GM12878 (cell line): ENCODE results near the gene KDM4C. TPM values are rescaled to one million over a fixed set of nuclear protein-coding genes. Genes with fewer than 3 reads are reported as not detected.

Source experiments
- ATAC-seq: fragments of 200-7000 bp; cut with Tn5 transposase; 3 replicates; pipeline ENCODE4 v1.9.1; 2020; ENCODE audit warnings: mild to moderate bottlenecking, moderate library complexity
- BruUV-seq: library from RNA; stranded (reverse); fragments of 400-500 nt; replicated peaks from 2 replicates; lab custom pipeline; 2021; lab: Mats Ljungman, UMichigan
- CTCF ChIA-PET: fragments of 300-600 bp; sonication (Branson Sonifier 250); formaldehyde crosslinking; extraction: SDS; loops from one replicate; lab custom pipeline; 2021; ENCODE audit warnings: inconsistent platforms; lab: Yijun Ruan, JAX
- POLR2A ChIA-PET: fragments of 350-600 bp; formaldehyde crosslinking; extraction: SDS; loops from one replicate; lab custom pipeline; 2021; ENCODE audit warnings: inconsistent platforms; lab: Charles Lee
- RAD21 ChIA-PET: fragments of 300-600 bp; sonication (Branson Sonifier 250); formaldehyde crosslinking; loops from one replicate; lab custom pipeline; 2023; ENCODE audit warnings: antibody characterized with exemption; ENCODE audit not compliant: unreplicated experiment; lab: Charles Lee
- SMC1A ChIA-PET: fragments of 300-600 bp; sonication (Branson Sonifier 250); formaldehyde crosslinking; loops from one replicate; lab custom pipeline; 2023; ENCODE audit not compliant: unreplicated experiment, uncharacterized antibody; lab: Charles Lee
- DNase-seq: peaks from one replicate; pipeline ENCODE4 v3.0.0-alpha.2; 2011; ENCODE audit warnings: low read depth, low spot score
- FAIRE-seq: peaks from 3 replicates; lab custom pipeline; 2011; peaks lifted over from hg19 to GRCh38; lab: Jason Lieb, UNC
- H2AFZ ChIP-seq: 2 replicates; pipeline ENCODE4 v1.6.0; 2011; ENCODE audit warnings: low read depth, low read length, control low read depth; ENCODE audit not compliant: control insufficient read depth
- H3K27ac ChIP-seq: 2 replicates; pipeline ENCODE4 v1.5.1; 2011; ENCODE audit warnings: control low read depth; ENCODE audit not compliant: control insufficient read depth, insufficient read depth
- H3K27me3 ChIP-seq, 2 experiments: replicated peaks in 1 of 2; 2 replicates each; pipeline versions ENCODE4 v1.6.0 to v1.6.1; 2011; ENCODE audit warnings: low read length in 1 of 2; ENCODE audit not compliant: control insufficient read depth in 2 of 2, insufficient read depth in 2 of 2
- H3K36me3 ChIP-seq, 2 experiments: 2 replicates each; pipeline ENCODE4 v1.5.1; 2011; ENCODE audit warnings: low read length in 1 of 2; ENCODE audit not compliant: control insufficient read depth in 2 of 2, insufficient read depth in 2 of 2
- H3K4me1 ChIP-seq: 2 replicates; pipeline ENCODE4 v1.6.1; 2011; ENCODE audit warnings: mild to moderate bottlenecking, low read length, moderate library complexity, mixed read lengths; ENCODE audit not compliant: control insufficient read depth, insufficient read depth
- H3K4me2 ChIP-seq: 2 replicates; pipeline ENCODE4 v1.6.0; 2011; ENCODE audit warnings: control low read depth; ENCODE audit not compliant: control insufficient read depth, insufficient read depth
- H3K4me3 ChIP-seq: fragments of 200-600 bp; sonication (generic); 2 replicates; pipeline ENCODE4 v1.5.1; 2016
- H3K79me2 ChIP-seq: 2 replicates; pipeline ENCODE4 v1.6.0; 2011; ENCODE audit warnings: low read length; ENCODE audit not compliant: control insufficient read depth, insufficient read depth
- H3K9ac ChIP-seq: 2 replicates; pipeline ENCODE4 v1.8.0; 2011; ENCODE audit warnings: low read length, control low read depth, mixed read lengths; ENCODE audit not compliant: control insufficient read depth, insufficient read depth
- H3K9me3 ChIP-seq: replicated peaks from 3 replicates; pipeline ENCODE4 v1.5.1; 2011; ENCODE audit warnings: mild to moderate bottlenecking, low read length; ENCODE audit not compliant: control insufficient read depth, insufficient read depth
- H4K20me1 ChIP-seq: 2 replicates; pipeline ENCODE4 v1.6.0; 2011; ENCODE audit not compliant: control insufficient read depth, insufficient read depth
- CEBPB ChIP-seq, 2 experiments: fragments of 150-350 bp in 1 of 2; IDR thresholded peaks; 2 replicates each; pipeline ENCODE4 v1.6.1; 2012 to 2014; ENCODE audit warnings: low read depth in 2 of 2, low read length in 2 of 2, borderline replicate concordance in 1 of 2, inconsistent platforms in 1 of 2
- CUX1 ChIP-seq: IDR thresholded peaks from 2 replicates; pipeline ENCODE4 v1.6.1; 2012; ENCODE audit warnings: improper control_type of control experiment, low read depth, low read length; ENCODE audit not compliant: insufficient replicate concordance
- EED ChIP-seq: sonication (generic); IDR thresholded peaks from 2 replicates; pipeline ENCODE4 v1.6.1; 2016; ENCODE audit warnings: antibody characterized with exemption, low read depth
- PML ChIP-seq: IDR thresholded peaks from 2 replicates; pipeline ENCODE4 v1.6.1; 2012; ENCODE audit warnings: low read length, inconsistent platforms
- RAD51 ChIP-seq: fragments of 450-650 bp; IDR thresholded peaks from 2 replicates; pipeline ENCODE4 v1.6.1; 2016; ENCODE audit warnings: moderate library complexity, mild to moderate bottlenecking, inconsistent platforms
- TARDBP ChIP-seq: IDR thresholded peaks from 2 replicates; pipeline ENCODE4 v1.6.1; 2016; ENCODE audit warnings: borderline replicate concordance
- YY1 ChIP-seq: IDR thresholded peaks from 2 replicates; pipeline ENCODE4 v1.6.1; 2011; ENCODE audit warnings: low read depth, mild to moderate bottlenecking, low read length
- ZNF217 ChIP-seq: fragments of 450-650 bp; IDR thresholded peaks from 2 replicates; pipeline ENCODE4 v1.6.1; 2017; ENCODE audit warnings: antibody characterized with exemption, mild to moderate bottlenecking
- ZNF274 ChIP-seq: IDR thresholded peaks from one replicate; pipeline ENCODE4 v1.8.0; 2011; ENCODE audit not compliant: insufficient read length, insufficient read depth
- WGBS: methylation state at CpG from one replicate; pipeline ENCODE4 v1.1.6; 2016; ENCODE audit warnings: low lambda C conversion rate; ENCODE audit not compliant: insufficient replicate concordance, insufficient coverage; ENCODE audit errors: missing lambda C conversion rate; 5-methylcytosine and 5-hydroxymethylcytosine counted together
- in situ Hi-C: fragments of 300-500 bp; cut with MboI; formaldehyde crosslinking; loops from 9 replicates; pipeline ENCODE4 v1.14.3; 2018; ENCODE audit warnings: mixed read lengths
- intact Hi-C: fragments of 100-400 bp; cut with micrococcal nuclease; formaldehyde crosslinking; loops from one replicate; pipeline ENCODE4 v1.14.2; 2022; ENCODE audit not compliant: unreplicated experiment
- polyA plus RNA-seq, 11 experiments: library from polyadenylated mRNA; depleted of rRNA in 4 of 11; unstranded in 6 of 11; stranded (reverse) in 5 of 11; fragments of >200 nt; fragmentation: Nextera tagmentation in 4 of 11; fragmentation: Illumina TruSeq in 1 of 11; extraction: Ambion mirVana in 4 of 11; extraction: Trizol in 1 of 11; gene quantifications; 1 replicate in 1 of 11; 2 replicates in 10 of 11; pipeline versions ENCODE4 v1.2.1 to v1.2.3, GENCODE V29; 2011 to 2016; ENCODE audit warnings: inconsistent platforms in 2 of 11, missing spikeins in 2 of 11, low read depth in 1 of 11
- total RNA-seq, 4 experiments: library from RNA; depleted of rRNA in 3 of 4; stranded (reverse); fragments of >200 nt in 3 of 4; fragmentation: Illumina TruSeq in 1 of 4; extraction: Trizol in 1 of 4; gene quantifications; 2 replicates each; pipeline versions ENCODE4 v1.2.1 to v1.2.3, GENCODE V29; 2013 to 2021

Gene KDM4C
- total and polyA plus RNA-seq, 10 of the 15 experiments (the other 5 are each of a cell fraction or from before 2014, with no cell fraction given), result 6.8 to 41.2 (median 20.1) TPM

- WGBS, result 100% methylated on average over 1 of the region's 1 CpG
- ATAC-seq (no peak), DNase-seq (no peak), FAIRE-seq (no peak)
- CTCF ChIA-PET, result no interaction called here
- H3K9me3 ChIP-seq, result no peaks in the 10 kb centered on the region
- no peaks in the 10 kb centered on the region for H3K79me2 ChIP-seq
- no peak for TF ChIP-seq YY1
- TF ChIP-seq ZNF217, result no peak
- no peak for TF ChIP-seq RAD51
- TF ChIP-seq PML, result no peak
- TF ChIP-seq EED, result no peak
- TF ChIP-seq ZNF274, result no peak
- H3K4me3 ChIP-seq, result no peak overlapping the region
- H3K4me1 ChIP-seq, result peaks cover 5% of the 10 kb centered on the region
- intact Hi-C loops, result no loop called here
- SMC1A ChIA-PET, result interaction anchor here (0.9 kb wide), 1 partner anchor 41 kb away, joined by 3 read pairs; no protein-coding TSS in a partner anchor
- H3K36me3 ChIP-seq, result no peaks in the 10 kb centered on the region; a peak in 1 of 4 replicates
- no peaks in the 10 kb centered on the region for H4K20me1 ChIP-seq
- H2AFZ ChIP-seq, result no peak overlapping the region
- H3K9ac ChIP-seq, result no peak overlapping the region
- in situ Hi-C loops, result no loop called here
- no peak overlapping the region for H3K4me2 ChIP-seq
- POLR2A ChIA-PET, result no interaction called here
- H3K27ac ChIP-seq, result no peak overlapping the region
- BruUV-seq, result no TSS peak
- RAD21 ChIA-PET, result no interaction called here
- H3K27me3 ChIP-seq, result no peaks in the 10 kb centered on the region
Measured at GRCh38 chr9:6965566-6965965, 207.8 kb downstream of the KDM4C start.

GRCh38 chr9:6968271-6968670 is 210.5 kb downstream of the KDM4C start:
- ChIA-PET CTCF (no interaction called here), RAD21 (no interaction called here), POLR2A (no interaction called here), SMC1A (no interaction called here)
- no peak overlapping the region for H3K9ac ChIP-seq
- no peaks in the 10 kb centered on the region for H3K36me3 ChIP-seq
- H3K9me3 ChIP-seq, result no peaks in the 10 kb centered on the region
- no peak overlapping the region for H3K27ac ChIP-seq
- no peaks in the 10 kb centered on the region for H3K79me2 ChIP-seq
- H3K4me2 ChIP-seq, result no peak overlapping the region
- FAIRE-seq (no peak), DNase-seq (no peak), ATAC-seq (no peak)
- intact Hi-C loops (no loop called here), in situ Hi-C loops (no loop called here)
- H3K4me1 ChIP-seq, result peaks cover 6% of the 10 kb centered on the region
- no peaks in the 10 kb centered on the region for H4K20me1 ChIP-seq
- no peak overlapping the region for H3K4me3 ChIP-seq
- 40% methylated on average over 3 of the region's 3 CpGs for WGBS
- TF ChIP-seq TARDBP (no peak), CEBPB (IDR thresholded peaks at IDR 0.05; ENCODE audit: borderline replicate concordance in 1 of 2, low read depth in 2 of 2, low read length in 2 of 2) (no peak), CUX1 (no peak)
- H2AFZ ChIP-seq, result no peak overlapping the region
- BruUV-seq, result no TSS peak
- H3K27me3 ChIP-seq, result no peaks in the 10 kb centered on the region
